ENCODE data around the gene DNAJB11.

- no peak for TF ChIP-seq CTCF (IDR thresholded peaks at IDR 0.05 in 8 of 11, conservative IDR thresholded peaks at IDR 0.05 in 3 of 11)
- TF ChIP-seq POLR2A (IDR thresholded peaks at IDR 0.05): no peak
These were observed 12.0 kb downstream of the DNAJB11 start for GRCh38 chr3:186582541-186582940.

Data from spleen (tissue), 7 donors.